ENCODE results near the gene RYR2.

DNA sequence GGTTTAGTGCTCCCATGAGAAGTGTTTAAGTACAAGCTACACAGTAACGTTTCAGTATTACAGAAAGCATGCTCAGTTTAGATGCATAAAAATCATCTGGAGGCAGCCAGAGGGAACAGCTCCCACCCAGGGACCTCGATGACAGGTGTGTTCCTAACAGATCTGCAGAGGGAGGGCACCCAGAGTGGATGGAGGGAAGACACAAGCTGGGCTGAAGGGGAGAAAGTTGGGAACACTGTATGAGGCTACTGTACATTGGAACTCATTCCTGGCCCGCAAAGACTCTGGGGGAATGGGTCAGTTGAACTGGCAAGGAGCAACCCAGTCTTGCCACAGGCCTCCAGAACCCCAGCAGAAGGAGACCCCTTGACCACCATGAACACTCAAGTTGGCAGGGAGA lies 796.3 kb downstream of the RYR2 start:
- no peak for TF ChIP-seq EZH2phosphoT487 (IDR thresholded peaks at IDR 0.05)
- TF ChIP-seq, protein P1, sequence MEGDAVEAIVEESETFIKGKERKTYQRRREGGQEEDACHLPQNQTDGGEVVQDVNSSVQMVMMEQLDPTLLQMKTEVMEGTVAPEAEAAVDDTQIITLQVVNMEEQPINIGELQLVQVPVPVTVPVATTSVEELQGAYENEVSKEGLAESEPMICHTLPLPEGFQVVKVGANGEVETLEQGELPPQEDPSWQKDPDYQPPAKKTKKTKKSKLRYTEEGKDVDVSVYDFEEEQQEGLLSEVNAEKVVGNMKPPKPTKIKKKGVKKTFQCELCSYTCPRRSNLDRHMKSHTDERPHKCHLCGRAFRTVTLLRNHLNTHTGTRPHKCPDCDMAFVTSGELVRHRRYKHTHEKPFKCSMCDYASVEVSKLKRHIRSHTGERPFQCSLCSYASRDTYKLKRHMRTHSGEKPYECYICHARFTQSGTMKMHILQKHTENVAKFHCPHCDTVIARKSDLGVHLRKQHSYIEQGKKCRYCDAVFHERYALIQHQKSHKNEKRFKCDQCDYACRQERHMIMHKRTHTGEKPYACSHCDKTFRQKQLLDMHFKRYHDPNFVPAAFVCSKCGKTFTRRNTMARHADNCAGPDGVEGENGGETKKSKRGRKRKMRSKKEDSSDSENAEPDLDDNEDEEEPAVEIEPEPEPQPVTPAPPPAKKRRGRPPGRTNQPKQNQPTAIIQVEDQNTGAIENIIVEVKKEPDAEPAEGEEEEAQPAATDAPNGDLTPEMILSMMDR (IDR thresholded peaks at IDR 0.05) = no peak
